Esophagus muscularis mucosa (tissue), 4 donors: ENCODE measurements around the gene ICE2. TPM values are rescaled to one million over a fixed set of nuclear protein-coding genes. Genes with fewer than 3 reads are reported as not detected.

ENCODE experiments used
- DNase-seq: peaks from one replicate; pipeline ENCODE4 v3.0.0-alpha.2; 2017; ENCODE audit errors: extremely low spot score
- H3K27ac ChIP-seq, 4 donors: fragments of 200-600 bp; sonication (generic); replicated peaks in 1 of 4; 1 replicate in 3 of 4; 2 replicates in 1 of 4; pipeline ENCODE4 v1.5.1; 2016 to 2019; ENCODE audit warnings: mild to moderate bottlenecking in 1 of 4
- H3K27me3 ChIP-seq, 4 donors: fragments of 200-600 bp; sonication (generic); one replicate each; pipeline versions ENCODE4 v1.5.1 to v1.6.0; 2016 to 2019
- H3K36me3 ChIP-seq, 4 donors: fragments of 200-600 bp; sonication (generic); one replicate each; pipeline ENCODE4 v1.5.1; 2016 to 2019
- H3K4me1 ChIP-seq, 4 donors: fragments of 200-600 bp; sonication (generic); one replicate each; pipeline ENCODE4 v1.5.1; 2016 to 2019
- H3K4me3 ChIP-seq, 4 donors: fragments of 200-600 bp; sonication (generic); 1 replicate in 2 of 4; 2 replicates in 2 of 4; pipeline ENCODE4 v1.5.1; 2016 to 2019; ENCODE audit warnings: mild to moderate bottlenecking in 4 of 4, moderate library complexity in 1 of 4
- H3K9me3 ChIP-seq, 4 donors: fragments of 200-600 bp; sonication (generic); 1 replicate in 3 of 4; 2 replicates in 1 of 4; pipeline ENCODE4 v1.5.1; 2016 to 2019
- EP300 ChIP-seq: sonication (generic); formaldehyde crosslinking; IDR thresholded peaks from one replicate; pipeline ENCODE4 v1.6.1; 2017; ENCODE audit warnings: antibody characterized with exemption
- POLR2A ChIP-seq: fragments of 450-650 bp; IDR thresholded peaks from one replicate; pipeline ENCODE4 v1.6.1; 2017; ENCODE audit warnings: antibody characterized with exemption, moderate library complexity, mild to moderate bottlenecking, low read depth
- POLR2AphosphoS5 ChIP-seq, 2 donors: sonication (generic); formaldehyde crosslinking; IDR thresholded peaks; one replicate each; pipeline ENCODE4 v1.6.1; 2017; ENCODE audit warnings: antibody characterized with exemption in 2 of 2
- WGBS: methylation state at CpG from one replicate; pipeline ENCODE4 v1.1.5; 2018; 5-methylcytosine and 5-hydroxymethylcytosine counted together
- intact Hi-C: fragments of 100-400 bp; cut with DNase I; formaldehyde crosslinking; loops from one replicate; pipeline ENCODE4 v1.15.1; 2023
- total RNA-seq, 4 donors: library from RNA; depleted of rRNA; stranded (reverse); fragments of >200 nt; gene quantifications; one replicate each; pipeline versions ENCODE4 v1.1.0 to v1.2.1, GENCODE V29; 2016
- TF ChIP-seq, protein P1 (sequence below), 3 experiments: fragments of 200-600 bp in 2 of 3; fragments of 450-650 bp in 1 of 3; sonication (generic) in 2 of 3; IDR thresholded peaks; one replicate each; pipeline ENCODE4 v1.5.1; 2017 to 2019; ENCODE audit warnings: antibody characterized with exemption in 3 of 3, mild to moderate bottlenecking in 2 of 3, moderate library complexity in 1 of 3

ICE2 gene
- total RNA-seq, 4 donors from 2014 or later: 17.4 to 30.4 (median 21.3) TPM

DNA sequence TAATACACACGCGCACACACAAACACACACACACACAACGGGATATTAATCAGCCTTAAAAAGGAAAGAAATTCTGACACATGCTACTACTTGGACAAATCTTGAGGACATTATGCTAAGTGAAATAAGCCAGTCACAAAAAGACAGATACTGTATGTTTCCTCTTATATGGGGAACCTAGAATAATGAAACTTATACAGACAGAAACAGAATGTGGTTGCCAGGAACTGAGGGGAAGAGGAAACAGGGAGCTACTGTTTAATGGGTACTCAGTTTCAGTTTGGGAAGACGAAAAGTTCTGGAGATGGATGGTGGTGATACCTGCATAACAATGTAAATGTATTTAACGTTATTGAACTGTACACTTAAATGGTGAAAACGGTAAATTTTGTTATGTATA, 20.2 kb downstream of the ICE2 start:
- H3K36me3 ChIP-seq: peaks cover 10 to 54% (median 27%) of the 10 kb centered on the region in 4 donors
- DNase-seq: no peak
- no peak overlapping the region for H3K4me3 ChIP-seq
- H3K27ac ChIP-seq: no peak overlapping the region
- no peak for TF ChIP-seq POLR2AphosphoS5 (IDR thresholded peaks at IDR 0.05)
- no peak for TF ChIP-seq POLR2A
- TF ChIP-seq EP300: no peak
- TF ChIP-seq, protein P1, sequence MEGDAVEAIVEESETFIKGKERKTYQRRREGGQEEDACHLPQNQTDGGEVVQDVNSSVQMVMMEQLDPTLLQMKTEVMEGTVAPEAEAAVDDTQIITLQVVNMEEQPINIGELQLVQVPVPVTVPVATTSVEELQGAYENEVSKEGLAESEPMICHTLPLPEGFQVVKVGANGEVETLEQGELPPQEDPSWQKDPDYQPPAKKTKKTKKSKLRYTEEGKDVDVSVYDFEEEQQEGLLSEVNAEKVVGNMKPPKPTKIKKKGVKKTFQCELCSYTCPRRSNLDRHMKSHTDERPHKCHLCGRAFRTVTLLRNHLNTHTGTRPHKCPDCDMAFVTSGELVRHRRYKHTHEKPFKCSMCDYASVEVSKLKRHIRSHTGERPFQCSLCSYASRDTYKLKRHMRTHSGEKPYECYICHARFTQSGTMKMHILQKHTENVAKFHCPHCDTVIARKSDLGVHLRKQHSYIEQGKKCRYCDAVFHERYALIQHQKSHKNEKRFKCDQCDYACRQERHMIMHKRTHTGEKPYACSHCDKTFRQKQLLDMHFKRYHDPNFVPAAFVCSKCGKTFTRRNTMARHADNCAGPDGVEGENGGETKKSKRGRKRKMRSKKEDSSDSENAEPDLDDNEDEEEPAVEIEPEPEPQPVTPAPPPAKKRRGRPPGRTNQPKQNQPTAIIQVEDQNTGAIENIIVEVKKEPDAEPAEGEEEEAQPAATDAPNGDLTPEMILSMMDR (IDR thresholded peaks at IDR 0.05): no peak
- no peaks in the 10 kb centered on the region for H3K27me3 ChIP-seq
- H3K4me1 ChIP-seq: no peaks in the 10 kb centered on the region
- WGBS: 78% methylated on average over 6 of the region's 6 CpGs
- intact Hi-C loops: no loop called here
- no peaks in the 10 kb centered on the region for H3K9me3 ChIP-seq

DNA sequence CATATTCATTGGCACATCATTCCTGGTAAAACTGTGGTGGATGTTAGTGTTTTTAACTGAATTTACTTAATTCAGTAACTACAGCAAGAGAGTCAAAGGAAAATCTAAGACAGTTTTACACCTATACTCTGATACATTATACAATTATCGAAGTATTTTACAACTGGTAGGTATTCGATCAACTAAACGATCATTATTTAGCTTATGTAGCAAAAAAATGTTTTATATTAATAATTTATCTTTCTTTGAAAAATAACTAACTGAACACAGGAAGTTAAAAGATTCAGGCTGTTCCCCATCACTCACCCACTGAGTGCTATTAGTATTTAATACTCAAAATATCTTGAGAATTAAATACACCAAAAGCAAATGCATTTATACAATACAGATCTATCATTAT, 21.0 kb downstream of the ICE2 start:
- H3K36me3 ChIP-seq: peaks cover 10 to 55% (median 29%) of the 10 kb centered on the region in 4 donors
- DNase-seq: no peak
- TF ChIP-seq EP300: no peak
- TF ChIP-seq POLR2AphosphoS5 (IDR thresholded peaks at IDR 0.05): no peak
- TF ChIP-seq, protein P1 (IDR thresholded peaks at IDR 0.05): no peak
- no peaks in the 10 kb centered on the region for H3K4me1 ChIP-seq
- no peak overlapping the region for H3K27ac ChIP-seq
- intact Hi-C loops: no loop called here
- no peaks in the 10 kb centered on the region for H3K27me3 ChIP-seq
- WGBS: 82% methylated on average over 3 of the region's 3 CpGs
- H3K9me3 ChIP-seq: no peaks in the 10 kb centered on the region
- H3K4me3 ChIP-seq: no peak overlapping the region

DNA sequence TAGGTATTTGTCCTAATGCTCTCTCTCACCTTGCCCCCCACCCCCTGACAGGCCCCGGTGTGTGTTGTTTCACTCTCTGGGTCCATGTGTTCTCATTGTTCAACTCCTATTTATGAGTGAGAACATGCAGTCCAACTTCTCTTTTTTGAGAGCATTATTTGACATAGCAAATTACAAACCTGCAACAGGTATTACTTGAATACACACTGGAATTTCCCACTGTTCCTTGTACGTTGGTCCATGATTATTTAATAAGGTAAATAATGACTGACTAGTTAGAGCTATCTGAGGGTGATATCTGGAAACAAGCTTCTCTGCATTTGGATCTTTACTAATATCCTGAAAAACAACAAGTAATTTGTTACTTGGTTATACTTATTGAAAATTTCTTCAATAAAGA, 24.1 kb downstream of the ICE2 start:
- H3K4me1 ChIP-seq: no peaks in the 10 kb centered on the region
- intact Hi-C loops: no loop called here
- no peak for TF ChIP-seq POLR2AphosphoS5 (IDR thresholded peaks at IDR 0.05)
- no peak for TF ChIP-seq EP300
- TF ChIP-seq, protein P1 (IDR thresholded peaks at IDR 0.05): no peak
- TF ChIP-seq POLR2A: no peak
- H3K27me3 ChIP-seq: no peaks in the 10 kb centered on the region
- no peaks in the 10 kb centered on the region for H3K9me3 ChIP-seq
- 98% methylated on average over 2 of the region's 2 CpGs for WGBS
- no peak for DNase-seq
- peaks cover 10 to 54% (median 33%) of the 10 kb centered on the region in 4 donors for H3K36me3 ChIP-seq
- H3K4me3 ChIP-seq: no peak overlapping the region
- no peak overlapping the region for H3K27ac ChIP-seq

DNA sequence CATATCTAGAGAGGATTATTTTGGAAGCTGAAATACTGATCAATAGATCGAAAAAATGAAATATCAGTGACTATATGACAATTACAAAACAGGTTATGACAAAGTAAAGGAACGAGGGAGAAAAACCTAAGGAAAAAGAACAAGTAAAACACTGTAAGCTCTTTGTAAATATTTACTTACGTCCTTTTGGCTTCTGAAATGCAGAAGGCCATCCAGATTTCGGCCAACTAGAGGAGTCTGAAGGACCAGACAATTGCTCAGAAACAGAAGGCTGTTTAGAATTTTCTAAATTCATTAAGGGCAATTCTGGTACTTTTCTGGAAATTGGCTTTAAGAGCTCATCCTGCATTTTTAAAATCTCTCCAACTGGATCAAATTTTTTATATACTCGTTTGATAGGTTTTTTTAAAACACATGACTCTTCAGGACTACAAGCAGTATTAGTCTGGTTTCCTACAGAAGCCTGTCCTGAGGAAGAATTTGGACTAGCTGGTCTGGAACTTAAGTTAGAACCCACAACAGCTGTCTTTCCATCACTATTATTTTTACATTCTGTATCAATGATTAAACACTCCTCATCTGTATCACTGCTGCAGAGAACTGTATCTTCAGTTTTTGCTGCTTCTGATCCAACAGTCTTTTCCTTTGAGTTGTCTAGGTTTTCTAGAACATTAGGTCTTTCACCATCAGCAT, 30.1 kb downstream of the ICE2 start:
- 65% methylated on average over 5 of the region's 5 CpGs for WGBS
- H3K4me3 ChIP-seq: no peak overlapping the region
- intact Hi-C loops: no loop called here
- H3K4me1 ChIP-seq: no peaks in the 10 kb centered on the region
- no peak for TF ChIP-seq EP300
- TF ChIP-seq, protein P1 (IDR thresholded peaks at IDR 0.05): no peak
- no peaks in the 10 kb centered on the region for H3K9me3 ChIP-seq
- no peaks in the 10 kb centered on the region for H3K27me3 ChIP-seq
- H3K36me3 ChIP-seq: peaks cover 5 to 77% (median 33%) of the 10 kb centered on the region in 4 donors
- DNase-seq: no peak
- no peak overlapping the region for H3K27ac ChIP-seq

DNA sequence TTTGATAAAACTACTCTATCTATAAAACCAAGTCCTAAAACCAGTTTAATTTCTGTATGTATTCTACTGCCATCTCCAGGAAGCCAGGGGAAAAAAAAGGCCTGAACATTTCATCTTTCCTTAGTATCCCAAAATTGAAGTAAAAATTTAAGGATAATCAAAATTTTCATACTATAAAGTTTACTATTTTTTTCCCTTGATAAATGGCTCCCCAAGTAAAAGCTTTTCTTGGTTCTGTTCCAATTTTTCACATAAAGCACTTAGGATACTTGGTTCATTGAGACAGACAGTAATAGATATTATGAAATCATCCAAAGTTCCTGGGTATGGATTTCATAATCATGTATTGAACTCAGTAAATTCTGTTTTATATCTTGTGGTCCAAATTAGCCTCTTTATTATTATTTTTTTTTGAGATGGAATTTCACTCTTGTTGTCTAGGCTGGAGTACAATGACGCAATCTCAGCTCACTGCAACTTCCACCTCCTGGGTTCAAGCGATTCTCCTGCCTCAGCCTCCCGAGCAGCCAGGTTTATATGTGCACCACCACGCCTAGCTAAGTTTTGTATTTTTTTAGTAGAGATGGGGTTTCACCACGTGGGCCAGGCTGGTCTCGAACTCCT, 34.5 kb downstream of the ICE2 start:
- intact Hi-C loops: loop anchor here (2.0 kb wide), 1 partner anchor 84 kb away; no protein-coding TSS in a partner anchor
- Histone ChIP-seq H3K4me1 (no peaks in the 10 kb centered on the region), H3K27ac (no peak overlapping the region), H3K4me3 (no peak overlapping the region), H3K36me3 (peaks cover 5 to 55% (median 28%) of the 10 kb centered on the region in 4 donors), H3K9me3 (no peaks in the 10 kb centered on the region), H3K27me3 (no peaks in the 10 kb centered on the region)
- DNase-seq: no peak
- 86% methylated on average over 6 of the region's 6 CpGs for WGBS
- no peak for TF ChIP-seq EP300
- TF ChIP-seq POLR2AphosphoS5 (IDR thresholded peaks at IDR 0.05): no peak
- TF ChIP-seq, protein P1 (IDR thresholded peaks at IDR 0.05): peak; percentile 55 to 71 (median 69)
- no peak for TF ChIP-seq POLR2A
